Mesodermal cell (in vitro differentiated cells): ENCODE data around the gene CCDC134.

ENCODE experiments used
- H3K27ac ChIP-seq: 2 replicates; pipeline ENCODE4 v1.7.0; 2013; ENCODE audit warnings: mild to moderate bottlenecking, low read depth, low read length, moderate library complexity; ENCODE audit not compliant: severe bottlenecking
- H3K36me3 ChIP-seq: 2 replicates; pipeline ENCODE4 v1.7.1; 2013; ENCODE audit warnings: mild to moderate bottlenecking, low read length, moderate library complexity; ENCODE audit not compliant: control insufficient read depth, insufficient read depth
- H3K4me1 ChIP-seq: one replicate; pipeline ENCODE4 v1.7.1; 2013; ENCODE audit warnings: mild to moderate bottlenecking, low read length; ENCODE audit not compliant: insufficient read depth, control insufficient read depth, poor library complexity, severe bottlenecking
- H3K4me3 ChIP-seq: 2 replicates; pipeline ENCODE4 v1.7.0; 2013; ENCODE audit warnings: low read length, control low read depth, mild to moderate bottlenecking; ENCODE audit not compliant: insufficient read depth, poor library complexity, severe bottlenecking; ENCODE audit errors: extremely low read depth
- H3K9me3 ChIP-seq: 2 replicates; pipeline ENCODE4 v1.7.1; 2013; ENCODE audit warnings: mild to moderate bottlenecking, low read length, moderate library complexity; ENCODE audit not compliant: control insufficient read depth
- WGBS, 2 experiments: methylation state at CpG; one replicate each; pipeline ENCODE4 v1.1.5; 2013; ENCODE audit warnings: missing lambda C conversion rate in 2 of 2; ENCODE audit not compliant: insufficient coverage in 2 of 2; 5-methylcytosine and 5-hydroxymethylcytosine counted together

CCDC134 gene

DNA sequence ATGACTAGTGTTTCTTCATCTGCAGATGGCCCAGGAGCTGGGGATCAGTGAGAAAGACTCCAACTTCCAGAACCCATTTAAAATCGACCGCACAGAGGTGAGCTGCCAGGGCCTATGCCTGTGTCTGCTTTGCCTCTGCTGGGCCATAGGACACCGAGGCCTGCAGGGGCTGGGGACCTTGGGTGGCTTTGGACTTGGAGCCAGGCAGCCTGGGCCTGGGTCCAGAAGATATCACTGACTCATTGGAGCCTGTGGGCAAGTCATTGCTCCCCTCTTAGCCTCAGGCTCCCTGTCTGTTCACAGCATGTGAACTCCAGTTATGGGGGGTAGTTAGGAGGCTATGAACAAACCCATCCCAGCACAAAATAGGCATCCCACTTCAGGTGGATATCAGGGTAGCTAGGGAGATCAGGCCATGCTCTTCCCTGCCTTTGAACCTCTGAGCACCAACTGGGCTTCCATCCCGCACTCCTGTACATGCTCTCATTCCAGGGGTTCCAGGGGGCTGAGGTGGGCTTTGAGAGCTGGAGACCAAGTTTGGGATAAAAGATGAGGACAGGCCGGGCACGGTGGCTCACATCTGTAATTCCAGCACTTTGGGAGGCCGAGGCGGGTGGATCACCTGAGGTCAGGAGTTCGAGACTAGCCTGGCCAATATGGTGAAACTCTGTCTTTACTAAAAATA lies 13.4 kb downstream of the CCDC134 start:
- Histone ChIP-seq H3K36me3 (peaks cover 30% of the 10 kb centered on the region), H3K9me3 (no peaks in the 10 kb centered on the region), H3K27ac (no peak overlapping the region), H3K4me3 (no peak overlapping the region), H3K4me1 (no peaks in the 10 kb centered on the region)
- 85 to 95% methylated on average over 8 to 9 of the region's 9 CpGs for WGBS, 2 experiments

DNA sequence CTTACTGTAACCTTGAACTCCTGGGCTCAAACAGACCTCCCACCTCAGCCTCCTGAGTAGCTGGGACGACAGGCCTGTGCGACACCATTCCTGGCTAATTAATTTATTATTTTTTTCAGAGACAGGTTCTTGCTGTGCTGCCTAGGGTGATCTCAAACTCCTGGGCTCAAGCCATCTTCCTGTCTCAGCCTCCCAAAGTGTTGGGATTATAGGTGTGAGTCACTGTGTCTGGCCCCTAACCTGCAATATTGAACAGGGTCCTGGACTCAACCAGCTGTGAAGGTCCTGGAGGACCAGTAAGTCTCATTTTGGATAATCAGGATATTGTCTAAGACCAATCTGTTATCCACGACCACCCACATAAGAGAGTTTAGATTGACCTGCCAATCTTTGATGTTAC lies 15.2 kb downstream of the CCDC134 start:
- Histone ChIP-seq H3K9me3 (no peaks in the 10 kb centered on the region), H3K27ac (no peak overlapping the region), H3K4me3 (no peak overlapping the region), H3K36me3 (peaks cover 26% of the 10 kb centered on the region), H3K4me1 (no peaks in the 10 kb centered on the region)
- 96% methylated on average over 3 of the region's 3 CpGs; no CpG with 5 or more reads in 1 of the 2 experiments for WGBS, 2 experiments

DNA sequence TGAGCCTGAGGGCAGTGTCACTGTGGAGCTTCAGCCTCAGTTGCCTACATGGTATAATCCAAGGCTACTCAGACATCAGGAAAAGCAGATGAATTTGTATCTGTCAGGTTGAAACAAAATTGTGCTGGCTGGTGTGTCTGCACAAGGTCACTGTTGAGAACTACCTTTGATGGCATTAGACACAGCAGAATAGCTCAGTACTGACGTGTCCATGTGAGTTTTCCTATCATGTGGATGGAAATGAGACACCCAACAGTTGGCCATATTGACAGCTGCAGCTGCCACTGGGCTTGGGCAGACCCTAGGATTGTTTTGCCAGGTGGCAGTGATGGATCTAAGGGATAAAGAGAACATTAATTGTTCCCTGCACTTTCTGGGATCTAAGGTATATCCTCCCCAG lies 15.8 kb downstream of the CCDC134 start:
- H3K36me3 ChIP-seq = peaks cover 22% of the 10 kb centered on the region
- whole genome bisulfite sequencing, 2 experiments = 90 to 100% methylated on average over 1 of the region's 1 CpG
- no peak overlapping the region for H3K4me3 ChIP-seq
- H3K9me3 ChIP-seq = no peaks in the 10 kb centered on the region
- H3K27ac ChIP-seq = no peak overlapping the region
- H3K4me1 ChIP-seq = no peaks in the 10 kb centered on the region

DNA sequence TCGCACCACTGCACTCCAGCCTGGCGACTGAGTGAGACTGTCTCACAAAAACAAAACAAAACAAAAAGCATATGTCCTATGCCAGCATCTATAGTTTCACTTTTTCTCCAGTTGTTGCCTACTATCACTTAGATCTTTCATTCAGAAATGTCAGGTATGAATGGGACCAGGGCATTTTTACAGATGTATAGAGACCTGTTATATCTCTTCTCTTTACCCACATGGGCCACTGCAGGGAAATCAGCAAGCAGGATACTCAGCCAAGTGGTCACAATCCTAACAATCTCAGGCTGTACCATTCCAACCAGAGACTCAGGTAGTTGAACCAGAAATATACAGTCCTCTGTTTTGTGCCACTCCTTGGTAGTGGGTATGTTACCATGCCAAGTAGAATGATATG lies 16.4 kb downstream of the CCDC134 start:
- Histone ChIP-seq H3K4me3 (no peak overlapping the region), H3K36me3 (peaks cover 17% of the 10 kb centered on the region)

DNA sequence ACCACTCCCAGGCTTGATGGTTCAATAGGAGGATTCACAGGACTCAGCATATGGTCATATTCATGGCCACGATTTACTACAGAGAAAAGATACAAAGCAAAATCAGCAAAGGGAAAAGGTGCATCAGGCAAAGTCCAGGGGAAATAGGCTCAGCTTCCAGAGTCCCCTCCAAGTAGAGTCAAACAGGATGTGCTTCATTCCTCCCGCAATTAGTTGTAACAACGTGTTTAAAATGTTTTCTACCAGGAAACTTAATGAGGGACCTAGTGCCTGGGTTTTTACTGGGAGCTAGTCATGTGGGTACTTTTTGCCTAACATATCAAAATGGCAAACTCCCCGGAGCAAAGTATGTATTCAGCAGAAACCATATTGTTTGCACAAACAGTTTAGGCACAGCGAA lies 17.5 kb downstream of the CCDC134 start:
- WGBS, 2 experiments = 92 to 98% methylated on average over 5 of the region's 5 CpGs

More for the DNA sequence above, 16.4 kb downstream of the CCDC134 start:
- Histone ChIP-seq H3K27ac (no peak overlapping the region), H3K4me1 (peaks cover 4% of the 10 kb centered on the region), H3K9me3 (no peaks in the 10 kb centered on the region)
- WGBS, 2 experiments = 100% methylated on average over 2 of the region's 2 CpGs

DNA sequence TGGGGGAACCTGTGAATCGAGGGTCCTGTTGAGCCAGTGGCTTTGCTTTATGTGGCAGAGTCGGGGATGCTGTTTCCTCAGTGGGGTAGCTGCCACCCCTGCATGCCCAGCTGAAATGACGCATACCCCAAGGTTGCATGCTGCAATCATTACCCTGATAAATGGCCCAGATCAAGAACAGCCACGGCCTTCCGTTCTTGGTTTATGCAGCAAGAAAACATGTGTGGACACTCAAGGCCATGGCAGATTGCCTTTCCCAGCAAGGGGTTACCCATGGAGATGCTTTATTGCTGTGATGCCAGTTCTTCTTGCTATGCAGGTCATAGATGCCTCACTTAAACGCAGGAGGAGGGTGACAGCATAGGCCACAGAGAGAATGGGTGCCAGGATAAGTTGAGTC lies 18.1 kb downstream of the CCDC134 start:
- H3K36me3 ChIP-seq = peaks cover 8% of the 10 kb centered on the region
- WGBS, 2 experiments = 94 to 98% methylated on average over 6 of the region's 6 CpGs

More for the DNA sequence above, 17.5 kb downstream of the CCDC134 start:
- H3K36me3 ChIP-seq = peaks cover 13% of the 10 kb centered on the region
- no peaks in the 10 kb centered on the region for H3K9me3 ChIP-seq
- no peak overlapping the region for H3K27ac ChIP-seq
- no peak overlapping the region for H3K4me3 ChIP-seq
- H3K4me1 ChIP-seq = peaks cover 4% of the 10 kb centered on the region

DNA sequence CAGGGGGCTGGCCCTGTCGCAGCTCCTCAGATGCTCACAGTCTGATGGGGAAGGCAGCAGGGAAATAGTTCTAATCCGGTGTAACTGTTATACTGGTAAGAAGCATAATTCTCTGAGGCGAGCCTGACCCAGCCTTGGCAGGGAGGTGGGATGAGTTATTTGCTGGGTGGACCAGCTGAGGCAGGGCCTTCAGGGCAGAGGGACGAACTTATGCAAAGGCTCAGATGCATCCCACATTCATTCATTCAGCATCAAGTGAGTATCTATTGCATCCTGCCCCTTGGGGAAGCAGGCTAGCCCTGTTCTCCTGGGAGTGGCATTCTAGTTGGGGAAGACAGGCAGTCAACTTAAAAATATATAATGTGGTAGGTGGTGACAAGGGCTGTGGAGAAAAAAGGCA lies 18.8 kb downstream of the CCDC134 start:
- Histone ChIP-seq H3K36me3 (peaks cover 6% of the 10 kb centered on the region), H3K27ac (no peak overlapping the region), H3K4me1 (peaks cover 4% of the 10 kb centered on the region), H3K9me3 (no peaks in the 10 kb centered on the region), H3K4me3 (no peak overlapping the region)
- whole genome bisulfite sequencing, 2 experiments = 97 to 100% methylated on average over 2 to 3 of the region's 4 CpGs

More for the DNA sequence above, 18.1 kb downstream of the CCDC134 start:
- Histone ChIP-seq H3K27ac (no peak overlapping the region), H3K4me1 (peaks cover 4% of the 10 kb centered on the region), H3K4me3 (no peak overlapping the region), H3K9me3 (no peaks in the 10 kb centered on the region)

DNA sequence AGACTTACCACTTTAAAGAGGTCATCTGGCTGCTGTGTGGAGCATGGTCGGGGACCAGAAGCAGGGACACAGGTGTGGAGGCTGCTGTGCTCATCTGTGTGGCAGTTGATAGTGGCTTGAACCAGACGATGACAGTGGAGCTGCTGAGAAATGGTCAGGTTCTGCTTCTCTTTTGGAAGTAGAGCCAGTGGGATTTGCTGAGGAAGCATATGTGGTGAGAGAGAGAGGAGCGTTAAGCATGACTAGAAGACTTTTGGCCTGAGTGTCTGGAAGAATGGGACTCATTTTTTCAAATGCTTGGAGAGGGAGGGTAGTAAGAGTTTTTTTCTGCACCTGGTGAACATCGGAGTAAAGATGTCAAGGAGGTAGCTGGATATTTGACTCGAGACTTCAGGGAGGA lies 20.0 kb downstream of the CCDC134 start:
- H3K4me3 ChIP-seq = no peak overlapping the region
- peaks cover 6% of the 10 kb centered on the region for H3K36me3 ChIP-seq
- WGBS, 2 experiments = 94 to 95% methylated on average over 4 to 5 of the region's 5 CpGs
- no peak overlapping the region for H3K27ac ChIP-seq
- H3K4me1 ChIP-seq = peaks cover 8% of the 10 kb centered on the region
- H3K9me3 ChIP-seq = no peaks in the 10 kb centered on the region

DNA sequence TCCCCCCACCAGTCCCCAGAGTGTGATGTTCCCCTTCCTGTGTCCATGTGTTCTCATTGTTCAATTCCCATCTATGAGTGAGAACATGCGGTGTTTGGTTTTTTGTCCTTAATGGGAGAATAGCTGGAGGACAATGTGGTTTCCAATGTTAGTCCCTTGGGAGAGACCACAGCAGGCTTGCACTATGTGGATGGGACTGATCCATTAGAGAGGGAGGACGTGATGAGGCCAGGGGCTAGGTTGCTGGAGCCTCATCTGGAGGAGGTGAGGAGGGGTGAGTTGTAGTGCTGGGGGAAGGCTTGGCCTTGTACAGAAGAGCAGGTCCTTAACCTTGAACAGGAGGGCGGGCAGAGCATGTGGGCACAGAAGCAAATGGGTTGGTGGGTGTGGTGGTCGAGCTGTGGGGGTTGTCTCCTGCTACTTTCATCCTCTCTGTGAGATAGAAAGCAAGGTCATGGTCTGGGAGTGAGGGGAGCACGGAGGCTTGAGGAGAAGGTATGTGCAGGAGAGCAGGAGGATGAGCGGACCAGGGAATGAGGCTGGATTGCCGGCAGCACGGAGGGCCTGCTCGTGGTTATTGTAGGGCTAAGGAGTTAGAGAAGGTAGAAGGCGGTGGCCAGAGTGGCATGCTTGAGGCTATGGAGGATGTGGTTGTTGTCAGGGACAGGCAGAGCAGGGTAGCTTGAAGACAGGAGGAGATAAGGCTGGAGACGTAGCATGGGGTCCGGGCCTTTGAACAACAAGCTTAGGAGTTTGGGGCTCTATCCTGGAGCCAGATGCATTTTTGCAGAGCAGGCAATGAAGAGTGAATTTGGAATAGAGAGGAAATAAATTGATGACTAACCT lies 21.2 kb downstream of the CCDC134 start:
- Histone ChIP-seq H3K27ac (no peak overlapping the region), H3K9me3 (no peaks in the 10 kb centered on the region), H3K36me3 (no peaks in the 10 kb centered on the region), H3K4me3 (no peak overlapping the region), H3K4me1 (peaks cover 20% of the 10 kb centered on the region)
- WGBS, 2 experiments = 92 to 95% methylated on average over 10 to 12 of the region's 12 CpGs

DNA sequence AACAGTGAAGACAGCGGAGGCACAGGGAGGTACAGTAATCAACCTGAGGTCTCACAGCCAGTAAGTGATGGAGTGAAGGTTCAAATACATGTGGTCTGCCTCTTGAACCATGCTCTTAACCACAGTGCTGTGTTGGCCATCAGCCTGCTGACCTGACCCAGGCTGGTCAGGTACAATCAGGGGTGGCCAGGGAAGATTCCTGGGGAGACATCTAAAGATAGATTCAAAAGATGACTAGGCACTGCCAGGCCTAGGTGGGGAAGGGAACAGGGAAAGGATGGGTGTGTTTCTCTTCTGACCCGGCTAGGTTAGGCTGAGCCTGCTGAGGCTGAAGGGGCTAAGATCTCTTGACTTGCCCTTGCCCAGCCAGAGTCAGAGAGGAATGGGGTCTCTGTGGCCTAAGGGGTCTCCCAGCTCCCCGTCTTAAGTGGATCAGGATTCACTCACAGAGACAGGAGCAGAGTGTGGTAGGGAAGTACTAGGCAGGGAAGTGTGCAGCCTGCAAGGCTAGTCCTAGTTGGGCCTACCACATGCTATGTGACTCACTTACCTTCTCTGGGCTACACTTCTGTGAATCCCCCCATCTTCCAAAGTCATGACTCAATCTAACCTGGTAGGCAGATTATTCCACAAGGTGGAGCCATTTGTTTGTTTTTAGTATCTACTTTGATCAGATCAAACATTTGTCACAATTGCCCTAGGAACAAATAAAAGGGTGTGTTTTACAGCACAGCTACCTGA lies 22.0 kb downstream of the CCDC134 start:
- no peaks in the 10 kb centered on the region for H3K9me3 ChIP-seq
- 81 to 95% methylated on average over 2 of the region's 3 CpGs for whole genome bisulfite sequencing, 2 experiments
- H3K36me3 ChIP-seq = no peaks in the 10 kb centered on the region
- H3K4me3 ChIP-seq = no peak overlapping the region
- no peak overlapping the region for H3K27ac ChIP-seq
- peaks cover 28% of the 10 kb centered on the region for H3K4me1 ChIP-seq
